WTC11 (cell line): ENCODE data around the gene CALHM5.

Source experiments
- AFF4 ChIP-seq: sonication (generic); formaldehyde crosslinking; IDR thresholded peaks from 2 replicates; pipeline ENCODE4 v1.8.1; 2023; ENCODE audit warnings: mild to moderate bottlenecking, missing genetic modification reagents, borderline replicate concordance
- ATF2 ChIP-seq: sonication (generic); formaldehyde crosslinking; IDR thresholded peaks from 2 replicates; pipeline ENCODE4 v1.8.1; 2022; ENCODE audit warnings: low read depth, missing genetic modification reagents, borderline replicate concordance
- ZSCAN18 ChIP-seq: fragments of 250-450 bp; sonication (Bioruptor Pico); IDR thresholded peaks from 2 replicates; pipeline ENCODE4 v2.1.2; 2022; ENCODE audit warnings: mild to moderate bottlenecking, moderate library complexity
- TF ChIP-seq, protein P1 (sequence below): fragments of 200-600 bp; IDR thresholded peaks from 2 replicates; pipeline ENCODE4 v1.8.0; 2022; ENCODE audit warnings: antibody characterized with exemption
- TF ChIP-seq, protein P2 (sequence below): sonication (generic); formaldehyde crosslinking; conservative IDR thresholded peaks from 2 replicates; pipeline ENCODE4 v1.8.1; 2023; ENCODE audit warnings: mild to moderate bottlenecking, low read depth, missing genetic modification reagents, moderate library complexity

DNA sequence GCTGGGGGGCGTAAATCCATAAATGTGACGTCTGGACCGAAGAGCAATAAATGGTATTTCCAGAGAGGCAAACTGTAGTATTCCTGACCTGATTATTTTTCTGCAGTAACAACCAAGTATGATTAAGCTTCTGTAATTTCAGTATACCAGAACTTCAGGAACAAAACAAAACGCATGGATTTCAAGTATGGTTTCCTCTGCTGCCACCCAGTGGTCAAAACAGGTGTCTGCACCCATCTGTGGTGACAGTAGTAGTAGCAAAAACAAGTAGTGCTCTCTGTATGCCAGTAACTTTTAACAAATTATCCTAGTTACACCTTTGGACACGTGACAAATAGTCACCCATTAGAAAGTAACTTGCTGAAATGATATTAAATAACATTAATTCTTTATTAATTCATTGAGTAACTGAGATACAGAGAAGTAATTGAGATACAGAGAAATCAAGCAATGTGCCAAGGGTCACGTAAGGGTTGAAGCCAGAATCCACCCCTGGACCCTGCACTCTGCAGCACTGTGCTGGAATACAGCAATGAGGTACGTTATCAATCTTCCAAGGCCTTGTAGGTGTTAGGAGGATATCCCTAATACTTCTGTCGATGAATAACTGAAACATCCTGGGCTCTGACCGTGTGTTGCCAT lies 50.1 kb downstream of the CALHM5 start:
- TF ChIP-seq, protein P1, sequence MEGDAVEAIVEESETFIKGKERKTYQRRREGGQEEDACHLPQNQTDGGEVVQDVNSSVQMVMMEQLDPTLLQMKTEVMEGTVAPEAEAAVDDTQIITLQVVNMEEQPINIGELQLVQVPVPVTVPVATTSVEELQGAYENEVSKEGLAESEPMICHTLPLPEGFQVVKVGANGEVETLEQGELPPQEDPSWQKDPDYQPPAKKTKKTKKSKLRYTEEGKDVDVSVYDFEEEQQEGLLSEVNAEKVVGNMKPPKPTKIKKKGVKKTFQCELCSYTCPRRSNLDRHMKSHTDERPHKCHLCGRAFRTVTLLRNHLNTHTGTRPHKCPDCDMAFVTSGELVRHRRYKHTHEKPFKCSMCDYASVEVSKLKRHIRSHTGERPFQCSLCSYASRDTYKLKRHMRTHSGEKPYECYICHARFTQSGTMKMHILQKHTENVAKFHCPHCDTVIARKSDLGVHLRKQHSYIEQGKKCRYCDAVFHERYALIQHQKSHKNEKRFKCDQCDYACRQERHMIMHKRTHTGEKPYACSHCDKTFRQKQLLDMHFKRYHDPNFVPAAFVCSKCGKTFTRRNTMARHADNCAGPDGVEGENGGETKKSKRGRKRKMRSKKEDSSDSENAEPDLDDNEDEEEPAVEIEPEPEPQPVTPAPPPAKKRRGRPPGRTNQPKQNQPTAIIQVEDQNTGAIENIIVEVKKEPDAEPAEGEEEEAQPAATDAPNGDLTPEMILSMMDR, result peak; percentile 83
- TF ChIP-seq ZSCAN18, result no peak
- no peak for TF ChIP-seq ATF2
- TF ChIP-seq AFF4 (CRISPR knock-in tag), result no peak
- TF ChIP-seq, protein P2, sequence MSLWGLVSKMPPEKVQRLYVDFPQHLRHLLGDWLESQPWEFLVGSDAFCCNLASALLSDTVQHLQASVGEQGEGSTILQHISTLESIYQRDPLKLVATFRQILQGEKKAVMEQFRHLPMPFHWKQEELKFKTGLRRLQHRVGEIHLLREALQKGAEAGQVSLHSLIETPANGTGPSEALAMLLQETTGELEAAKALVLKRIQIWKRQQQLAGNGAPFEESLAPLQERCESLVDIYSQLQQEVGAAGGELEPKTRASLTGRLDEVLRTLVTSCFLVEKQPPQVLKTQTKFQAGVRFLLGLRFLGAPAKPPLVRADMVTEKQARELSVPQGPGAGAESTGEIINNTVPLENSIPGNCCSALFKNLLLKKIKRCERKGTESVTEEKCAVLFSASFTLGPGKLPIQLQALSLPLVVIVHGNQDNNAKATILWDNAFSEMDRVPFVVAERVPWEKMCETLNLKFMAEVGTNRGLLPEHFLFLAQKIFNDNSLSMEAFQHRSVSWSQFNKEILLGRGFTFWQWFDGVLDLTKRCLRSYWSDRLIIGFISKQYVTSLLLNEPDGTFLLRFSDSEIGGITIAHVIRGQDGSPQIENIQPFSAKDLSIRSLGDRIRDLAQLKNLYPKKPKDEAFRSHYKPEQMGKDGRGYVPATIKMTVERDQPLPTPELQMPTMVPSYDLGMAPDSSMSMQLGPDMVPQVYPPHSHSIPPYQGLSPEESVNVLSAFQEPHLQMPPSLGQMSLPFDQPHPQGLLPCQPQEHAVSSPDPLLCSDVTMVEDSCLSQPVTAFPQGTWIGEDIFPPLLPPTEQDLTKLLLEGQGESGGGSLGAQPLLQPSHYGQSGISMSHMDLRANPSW (CRISPR knock-in tag), result no peak
